NCI-H510A treated with DMSO at 0.1 percent for 48 hours (cell line): Measurements from ENCODE around the gene TIMM10.
A peak's percentile ranks its signal among the peaks of the same experiment; 100 is the strongest.

Experiments
- DNase-seq: peaks from one replicate; lab custom pipeline; 2025; lab: John Stamatoyannopoulos, UW

TIMM10 gene

GRCh38 chr11:57502870-57503269 is 27.7 kb downstream of the TIMM10 start:
- no peak for DNase-seq

- DNase-seq, result peak; percentile 34
Observed at GRCh38 chr11:57502376-57502775, 28.2 kb downstream of the TIMM10 start.

- no peak for DNase-seq
Observed at GRCh38 chr11:57501953-57502352, 28.6 kb downstream of the TIMM10 start.

GRCh38 chr11:57500926-57501325 is 29.6 kb downstream of the TIMM10 start:
- DNase-seq, result no peak

GRCh38 chr11:57500515-57500914 is 30.0 kb downstream of the TIMM10 start:
- peak; percentile 32 for DNase-seq

GRCh38 chr11:57499983-57500461 is 30.5 kb downstream of the TIMM10 start:
- DNase-seq, result peak; percentile 32

GRCh38 chr11:57499413-57499982 is 31.1 kb downstream of the TIMM10 start:
- DNase-seq, result no peak

- no peak for DNase-seq
Observed at GRCh38 chr11:57498540-57498939, 32.0 kb downstream of the TIMM10 start.

GRCh38 chr11:57497303-57498247 is 33.0 kb downstream of the TIMM10 start:
- DNase-seq, result no peak

- DNase-seq, result no peak
Observed at GRCh38 chr11:57496109-57496820, 34.3 kb downstream of the TIMM10 start.

GRCh38 chr11:57493507-57494503 is 36.7 kb downstream of the TIMM10 start:
- peak; percentile 8 for DNase-seq

GRCh38 chr11:57491371-57492061 is 39.0 kb downstream of the TIMM10 start:
- DNase-seq, result peak; percentile 7

- no peak for DNase-seq
Observed at GRCh38 chr11:57490456-57491248, 39.9 kb downstream of the TIMM10 start.

- DNase-seq, result no peak
Observed at GRCh38 chr11:57487920-57488659, 42.5 kb downstream of the TIMM10 start.

- DNase-seq, result no peak
Observed at GRCh38 chr11:57487021-57487778, 43.4 kb downstream of the TIMM10 start.

GRCh38 chr11:57485217-57485990 is 45.1 kb downstream of the TIMM10 start:
- DNase-seq, result no peak

- no peak for DNase-seq
Observed at GRCh38 chr11:57484141-57484710, 46.3 kb downstream of the TIMM10 start.
